T-helper 2 cell treated with Interferon-gamma antibody and Interleukin-4, amounts not matched to agents 100 ng/mL and 5 ng/mL, for 36 hours (primary cell): ENCODE results near the gene KCNQ1OT1. TPM values are rescaled to one million over a fixed set of nuclear protein-coding genes. Genes with fewer than 3 reads are reported as not detected.

ENCODE experiments used
- intact Hi-C: fragments of 100-400 bp; cut with micrococcal nuclease; formaldehyde crosslinking; loops from one replicate; pipeline ENCODE4 v1.15.1; 2023
- total RNA-seq: library from RNA; stranded (reverse); gene quantifications from 2 replicates; pipeline ENCODE4 v1.2.3, GENCODE V29; 2022

The KCNQ1OT1 gene
- total RNA-seq, 1 donor from 2014 or later: 0.48 TPM

GRCh38 chr11:2669634-2670469, 29.9 kb downstream of the KCNQ1OT1 start:
- intact Hi-C loops: no loop called here

DNA sequence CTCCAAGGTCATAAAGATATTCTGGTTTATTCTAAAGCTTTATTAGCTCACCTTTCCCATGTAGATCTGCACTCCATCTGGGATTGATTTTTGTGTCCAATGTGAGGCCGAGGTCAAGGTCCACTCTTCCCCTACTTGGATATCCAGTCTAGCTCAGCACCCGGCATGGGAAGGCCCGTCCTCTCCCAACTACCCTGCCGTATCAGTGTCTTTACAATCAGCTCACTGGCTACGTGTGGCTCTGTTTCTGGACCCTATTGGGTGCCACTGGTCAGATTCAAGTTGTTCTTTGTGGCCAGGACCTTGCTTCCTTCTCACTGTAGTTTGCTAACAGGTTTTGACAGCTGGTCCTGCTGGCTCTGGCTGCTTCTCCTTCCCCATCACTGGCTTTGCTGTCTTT, 30.9 kb downstream of the KCNQ1OT1 start:
- intact Hi-C loops: no loop called here

DNA sequence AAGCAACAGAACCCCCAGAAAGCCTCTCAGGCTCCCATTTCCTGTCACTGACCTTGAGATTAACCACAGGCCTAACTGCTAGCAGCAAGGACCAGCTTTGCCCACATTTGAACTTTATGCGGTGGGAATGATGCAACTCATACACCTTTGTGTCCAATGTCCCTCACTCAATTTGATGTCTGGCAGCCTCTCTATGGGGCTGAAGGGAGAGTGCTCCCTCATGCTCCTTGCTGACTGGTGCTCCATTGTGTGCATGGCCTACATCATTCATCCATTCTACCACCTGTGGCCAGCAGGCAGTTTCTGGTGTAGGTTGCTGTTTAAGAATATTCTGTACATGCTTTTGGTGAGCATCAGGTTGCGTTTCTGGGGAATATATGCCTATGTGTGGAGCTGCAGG, 31.9 kb downstream of the KCNQ1OT1 start:
- intact Hi-C loops: no loop called here

GRCh38 chr11:2666828-2667570, 32.8 kb downstream of the KCNQ1OT1 start:
- intact Hi-C loops: no loop called here

DNA sequence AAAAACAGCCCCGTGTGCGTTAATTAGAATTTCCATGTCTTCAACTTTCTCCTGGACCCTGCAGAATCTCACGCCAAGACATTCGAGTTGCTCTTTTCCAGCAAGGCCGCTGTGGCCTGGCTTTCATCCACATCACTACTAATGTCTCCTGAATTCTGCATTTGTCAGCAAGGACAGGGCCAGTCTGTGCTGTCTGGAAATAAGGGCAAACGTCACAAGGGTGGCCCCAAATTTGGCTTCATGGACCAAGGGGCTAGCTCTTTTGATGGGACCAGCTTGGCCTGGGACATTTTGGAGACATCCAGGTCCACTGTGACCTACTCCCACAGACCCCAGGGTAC, 33.4 kb downstream of the KCNQ1OT1 start:
- intact Hi-C loops: no loop called here

- intact Hi-C loops: no loop called here
Observed at GRCh38 chr11:2665526-2666400, 34.0 kb downstream of the KCNQ1OT1 start.

DNA sequence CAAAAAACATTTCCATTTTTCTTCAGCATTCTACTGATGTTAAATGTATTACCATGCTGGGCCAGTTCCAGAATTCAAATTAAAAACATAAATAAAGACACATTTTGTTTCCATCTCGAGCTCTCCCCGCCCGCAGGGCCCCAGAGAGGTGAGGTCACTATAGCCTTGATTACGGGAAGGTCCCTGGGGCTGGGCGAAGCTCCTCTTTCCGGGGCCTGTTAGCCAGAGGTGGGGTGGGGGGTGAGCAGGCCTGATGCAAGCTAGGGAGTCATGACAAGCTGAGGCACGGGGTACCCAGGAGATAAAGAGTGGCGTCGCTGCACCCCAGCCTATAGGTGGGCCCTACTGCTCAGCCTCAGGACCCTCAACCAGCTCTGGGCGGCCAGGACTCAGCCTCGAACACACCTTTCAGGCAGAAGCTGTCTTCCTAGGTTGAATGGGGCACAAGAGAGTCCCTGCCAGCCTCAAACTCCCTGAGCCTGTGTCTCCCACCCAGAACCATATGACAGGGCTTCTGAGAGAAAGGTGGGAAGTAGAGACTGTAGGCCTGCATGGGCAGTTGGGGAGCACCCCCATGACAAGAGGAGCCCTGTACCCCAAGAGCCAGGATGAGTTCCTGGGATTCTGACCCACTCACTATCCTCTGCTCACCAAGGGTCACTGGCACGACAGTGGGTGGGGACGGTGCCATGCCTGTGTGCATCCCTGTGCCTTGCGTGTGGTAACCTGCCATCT, 34.8 kb downstream of the KCNQ1OT1 start:
- intact Hi-C loops: no loop called here

DNA sequence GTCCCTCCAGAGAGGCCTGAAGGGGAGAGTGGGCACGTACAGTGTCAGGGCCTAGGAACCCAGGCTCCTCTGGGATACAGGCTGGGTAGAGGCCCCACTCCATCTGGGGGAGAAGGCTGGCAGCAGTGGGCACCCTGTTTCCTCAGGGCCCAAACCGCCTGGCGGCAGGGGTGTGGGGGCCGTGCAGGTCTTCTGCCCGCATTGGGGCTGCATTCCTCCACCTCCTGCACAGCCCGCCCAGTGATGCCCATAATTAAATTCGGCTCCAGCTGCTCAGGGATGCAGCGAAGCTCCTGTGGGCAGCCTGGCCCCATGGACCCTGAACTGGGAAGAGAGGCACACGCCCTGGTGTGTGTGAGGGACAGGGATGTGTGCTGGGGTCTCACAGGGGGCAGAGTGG, 35.4 kb downstream of the KCNQ1OT1 start:
- intact Hi-C loops: no loop called here

DNA sequence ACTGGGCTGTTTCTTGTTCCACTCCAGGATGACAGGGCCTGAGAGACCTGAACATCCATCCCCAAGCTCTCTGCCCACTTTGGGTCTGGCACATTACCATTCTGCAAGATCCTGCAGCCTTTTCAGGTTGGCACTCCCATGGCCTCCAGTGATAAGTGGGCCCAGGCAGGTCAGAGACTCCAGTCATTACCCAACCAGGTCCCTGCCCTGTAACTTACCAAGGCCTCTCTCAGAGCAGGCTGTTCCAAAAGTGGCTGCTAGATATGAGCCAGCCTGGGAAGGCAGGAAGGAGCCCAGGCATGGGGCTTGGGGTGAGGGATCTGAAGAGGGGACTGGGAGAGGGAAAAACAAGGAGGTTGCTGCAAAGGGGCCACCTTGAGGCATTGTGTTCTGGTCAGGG, 35.9 kb downstream of the KCNQ1OT1 start:
- intact Hi-C loops: no loop called here

DNA sequence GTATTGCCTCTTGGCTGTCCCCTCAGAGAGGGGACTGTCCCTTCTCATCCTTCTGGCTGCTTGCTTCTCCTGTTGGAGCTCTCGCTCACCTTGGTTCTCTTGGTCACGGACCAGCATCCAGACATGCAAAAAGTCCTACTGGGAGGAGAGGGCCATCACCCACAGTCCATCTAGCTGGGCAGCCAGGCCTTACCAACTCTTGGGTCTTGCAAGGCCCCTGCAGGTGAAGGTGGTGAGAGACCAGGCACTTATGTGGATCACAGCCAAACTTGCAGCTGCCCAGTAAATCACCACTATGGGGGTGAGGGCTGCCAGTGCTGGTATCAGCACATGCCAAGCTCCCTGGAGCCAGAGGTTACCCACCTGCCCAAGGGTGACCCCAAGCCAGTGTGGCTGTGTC, 36.3 kb downstream of the KCNQ1OT1 start:
- intact Hi-C loops: no loop called here

DNA sequence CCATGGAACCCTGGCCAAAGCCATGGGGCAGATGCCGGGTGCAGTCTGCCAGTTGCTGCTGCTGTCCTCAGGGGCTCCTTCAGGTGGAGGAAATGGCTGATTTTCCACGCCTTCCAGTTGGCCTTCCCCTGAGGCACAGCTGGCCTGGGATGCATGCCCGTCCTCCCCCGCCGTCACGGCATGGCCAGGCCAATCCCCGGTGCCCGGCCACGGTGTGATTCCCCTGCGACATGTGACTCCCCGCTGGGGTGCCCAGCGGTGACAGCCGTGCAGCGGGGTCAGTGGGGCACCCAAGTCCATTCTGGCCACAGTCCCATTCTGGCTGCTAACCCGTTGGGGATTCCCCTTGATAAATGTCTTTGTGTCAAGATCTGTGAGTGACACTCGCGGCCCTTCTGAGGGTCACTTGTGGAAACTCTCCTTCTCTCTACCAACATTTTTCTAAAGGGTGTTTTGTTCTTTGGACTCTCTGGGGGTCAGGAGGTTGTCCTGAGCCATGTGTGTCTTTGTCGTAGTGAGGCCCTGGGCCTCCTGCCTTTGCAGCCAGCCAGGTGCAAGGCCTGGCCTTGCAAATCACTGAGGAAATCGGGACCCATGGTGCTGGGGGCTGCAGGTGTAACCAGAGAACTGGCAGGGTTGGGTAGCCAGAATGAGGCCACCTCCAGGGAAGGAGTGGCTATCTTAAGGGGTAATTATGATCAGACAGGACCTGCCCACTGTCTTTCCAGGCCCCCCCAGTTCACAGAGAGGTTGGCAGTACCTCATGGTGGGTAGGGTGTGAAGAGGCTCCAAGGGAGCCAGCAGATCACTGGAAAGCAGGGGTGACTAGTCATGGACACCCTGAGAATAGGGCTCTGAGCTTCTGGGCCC, 37.1 kb downstream of the KCNQ1OT1 start:
- intact Hi-C loops: no loop called here

DNA sequence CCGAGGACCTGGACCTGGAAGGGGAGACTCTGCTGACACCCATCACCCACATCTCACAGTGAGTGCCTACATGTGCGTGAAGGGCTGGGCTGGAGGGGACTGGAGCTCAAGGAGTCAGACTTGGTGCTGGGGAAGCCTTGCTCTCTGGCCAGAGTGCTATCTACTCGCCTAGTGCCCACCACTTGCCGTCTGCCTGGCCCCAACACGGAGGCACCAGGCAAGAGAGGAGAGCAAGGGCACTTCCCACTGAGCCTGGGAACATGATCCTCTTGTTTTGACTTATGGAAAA, 37.8 kb downstream of the KCNQ1OT1 start:
- intact Hi-C loops: no loop called here

DNA sequence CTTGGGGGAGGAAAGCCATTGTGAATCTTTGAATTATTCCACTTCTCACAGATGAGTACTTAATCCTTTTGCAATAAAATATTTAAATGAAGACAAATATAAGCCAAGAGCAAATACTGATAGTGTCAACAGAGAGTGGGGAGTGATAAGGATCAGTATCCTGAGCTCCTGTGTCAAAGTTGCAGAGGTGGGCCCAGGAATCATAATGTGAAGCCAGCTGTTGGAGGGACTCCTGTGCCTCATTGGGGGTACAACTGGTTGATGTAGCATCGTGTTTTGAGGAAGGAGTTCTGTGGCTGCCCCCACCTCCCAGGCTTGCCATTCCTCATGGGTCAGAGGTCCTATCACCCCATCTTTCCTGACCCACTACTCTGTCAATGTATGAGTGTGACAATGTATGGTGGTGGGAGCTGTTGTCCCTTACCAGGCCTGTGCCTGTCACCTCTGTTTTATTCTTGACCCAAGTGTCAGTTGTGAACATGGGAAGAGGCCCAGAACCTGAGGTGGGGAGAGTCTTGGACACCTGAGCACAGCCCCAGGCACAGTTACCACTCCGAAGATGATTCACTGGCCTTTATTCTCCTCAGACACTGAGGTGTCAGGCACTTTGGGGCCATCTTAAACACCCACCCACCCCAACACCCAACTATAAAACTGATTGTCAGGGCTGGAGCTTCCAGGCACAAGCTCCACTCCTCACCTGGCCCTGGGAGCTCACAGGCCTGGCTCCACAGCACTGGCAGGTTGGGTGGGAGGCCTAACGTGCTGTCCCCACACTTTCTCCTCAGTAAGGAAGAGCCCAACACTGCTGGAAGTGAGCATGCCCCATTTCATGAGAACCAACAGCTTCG, 38.4 kb downstream of the KCNQ1OT1 start:
- intact Hi-C loops: no loop called here

DNA sequence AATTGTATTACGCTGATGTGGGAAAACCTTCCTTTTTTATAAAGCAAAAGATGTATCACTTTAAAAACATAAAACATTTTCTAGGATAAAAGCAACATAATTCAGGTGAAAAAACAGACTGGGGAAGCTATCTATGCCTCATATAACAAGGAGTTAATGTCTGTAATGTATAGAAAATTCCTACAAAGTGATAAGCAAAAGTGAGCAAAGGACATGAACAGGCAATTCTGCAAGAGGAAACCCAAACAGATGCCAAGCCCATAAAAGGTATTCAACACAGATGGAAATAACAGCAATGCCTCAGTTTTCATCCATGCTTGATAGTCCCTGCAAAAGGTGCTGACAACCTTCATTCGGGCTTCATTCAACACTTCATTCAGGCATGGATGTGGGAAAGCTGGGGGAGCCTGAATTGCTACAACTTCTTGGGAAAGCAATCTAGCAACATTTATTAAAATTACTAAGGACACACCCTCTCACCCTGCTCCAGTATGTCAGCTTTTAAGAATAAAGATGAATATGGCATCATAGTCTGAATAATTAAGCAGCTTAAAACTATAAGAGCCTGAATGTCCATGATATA, 39.3 kb downstream of the KCNQ1OT1 start:
- intact Hi-C loops: no loop called here

DNA sequence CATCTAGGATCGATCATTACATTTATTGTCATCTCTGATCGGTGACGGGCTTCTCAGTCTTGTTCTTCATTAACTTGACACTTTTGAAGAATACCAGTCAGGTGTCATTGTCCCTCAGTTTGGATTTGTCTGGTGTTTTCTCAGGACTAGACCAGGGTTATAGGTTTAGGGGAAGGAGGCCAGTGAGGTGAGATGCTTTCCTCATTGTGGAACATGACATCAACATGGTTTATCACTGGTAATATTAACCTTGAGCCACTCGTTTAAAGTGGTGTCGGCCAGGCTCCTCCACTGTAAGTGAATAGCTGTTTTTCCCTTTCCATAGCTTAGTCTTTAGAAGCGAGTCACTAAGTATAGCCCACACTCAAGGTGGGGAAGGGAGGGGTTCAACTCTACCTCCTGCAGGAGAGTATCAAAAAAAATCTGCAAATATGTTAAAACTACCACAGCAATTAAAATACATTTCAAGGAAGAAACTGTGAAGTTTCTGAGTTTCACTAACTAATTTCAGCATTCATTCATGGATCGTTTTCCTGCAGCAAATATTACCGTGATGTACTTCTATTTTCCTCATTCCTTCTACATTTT, 42.0 kb downstream of the KCNQ1OT1 start:
- intact Hi-C loops: no loop called here

DNA sequence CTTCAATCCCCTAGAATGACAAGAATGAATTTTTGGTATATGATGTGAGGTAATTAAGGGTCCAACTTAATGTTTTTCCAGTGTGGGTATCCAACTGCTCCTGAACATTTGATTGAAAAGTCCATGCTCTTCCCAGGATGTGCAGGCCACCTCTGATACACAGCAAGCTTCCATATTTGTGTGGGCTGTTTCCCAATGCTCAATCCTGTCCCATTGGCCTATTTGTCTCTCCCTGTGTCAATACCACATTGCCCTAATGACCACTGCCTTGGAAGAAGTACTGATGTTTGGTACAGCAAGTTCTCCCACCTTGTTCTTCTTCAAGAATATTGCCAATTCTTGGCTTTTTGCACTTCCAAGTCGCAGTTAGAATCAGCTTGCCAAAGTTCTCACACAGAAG, 42.9 kb downstream of the KCNQ1OT1 start:
- intact Hi-C loops: no loop called here

DNA sequence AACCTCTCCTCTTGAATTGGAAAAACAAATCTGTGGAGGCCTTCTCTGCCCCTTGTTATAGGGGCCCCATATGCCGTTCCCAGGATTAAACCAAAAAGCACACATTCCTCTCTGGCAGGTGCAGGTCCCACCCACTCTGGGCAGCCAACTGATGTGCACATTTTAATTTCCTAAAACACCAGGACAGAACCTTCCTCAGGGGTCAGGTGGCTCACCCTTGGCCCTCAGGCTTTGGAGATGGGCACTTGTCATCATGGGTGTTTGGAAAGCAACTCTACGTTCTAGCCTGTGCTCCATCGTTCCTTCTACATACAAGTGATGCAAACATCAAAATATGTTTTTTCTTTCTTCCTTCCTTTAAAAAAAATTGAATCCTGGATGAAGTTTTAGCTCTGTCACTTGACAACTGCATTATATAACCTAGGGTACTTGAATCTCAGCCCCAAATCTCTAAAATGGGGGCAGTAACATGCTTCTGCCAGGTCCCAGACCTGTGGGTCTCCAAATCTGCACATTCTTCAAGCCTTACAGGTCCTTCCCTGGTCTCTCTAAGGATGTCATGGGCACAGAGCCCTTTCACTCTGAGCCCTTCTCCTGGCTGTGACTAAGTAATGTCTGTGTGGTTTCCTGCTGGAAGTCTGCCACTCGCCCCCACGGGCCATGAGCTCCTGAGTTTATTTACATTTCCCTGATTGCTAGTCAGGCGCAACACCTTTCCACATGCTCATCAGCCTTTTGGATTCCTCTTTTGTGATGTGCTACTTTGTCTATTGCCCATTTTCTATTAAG, 43.8 kb downstream of the KCNQ1OT1 start:
- intact Hi-C loops: no loop called here
